Astrocyte (in vitro differentiated cells and primary cell): ENCODE results near the gene CD226.

ENCODE experiments used
- EZH2 ChIP-seq: IDR thresholded peaks from 2 replicates; pipeline ENCODE4 v1.6.1; 2012; ENCODE audit warnings: mild to moderate bottlenecking, low read length, inconsistent platforms; ENCODE audit not compliant: insufficient read depth
- TF ChIP-seq, protein P1 (sequence below): IDR thresholded peaks from 2 replicates; pipeline ENCODE4 v1.5.1; 2011; ENCODE audit warnings: low read depth, mild to moderate bottlenecking, inconsistent platforms, low read length, moderate library complexity; ENCODE audit not compliant: insufficient read depth

GRCh38 chr18:69953191-69953590 is 5.5 kb upstream of the CD226 start:
- TF ChIP-seq, protein P1, sequence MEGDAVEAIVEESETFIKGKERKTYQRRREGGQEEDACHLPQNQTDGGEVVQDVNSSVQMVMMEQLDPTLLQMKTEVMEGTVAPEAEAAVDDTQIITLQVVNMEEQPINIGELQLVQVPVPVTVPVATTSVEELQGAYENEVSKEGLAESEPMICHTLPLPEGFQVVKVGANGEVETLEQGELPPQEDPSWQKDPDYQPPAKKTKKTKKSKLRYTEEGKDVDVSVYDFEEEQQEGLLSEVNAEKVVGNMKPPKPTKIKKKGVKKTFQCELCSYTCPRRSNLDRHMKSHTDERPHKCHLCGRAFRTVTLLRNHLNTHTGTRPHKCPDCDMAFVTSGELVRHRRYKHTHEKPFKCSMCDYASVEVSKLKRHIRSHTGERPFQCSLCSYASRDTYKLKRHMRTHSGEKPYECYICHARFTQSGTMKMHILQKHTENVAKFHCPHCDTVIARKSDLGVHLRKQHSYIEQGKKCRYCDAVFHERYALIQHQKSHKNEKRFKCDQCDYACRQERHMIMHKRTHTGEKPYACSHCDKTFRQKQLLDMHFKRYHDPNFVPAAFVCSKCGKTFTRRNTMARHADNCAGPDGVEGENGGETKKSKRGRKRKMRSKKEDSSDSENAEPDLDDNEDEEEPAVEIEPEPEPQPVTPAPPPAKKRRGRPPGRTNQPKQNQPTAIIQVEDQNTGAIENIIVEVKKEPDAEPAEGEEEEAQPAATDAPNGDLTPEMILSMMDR, result no peak
- TF ChIP-seq EZH2, result no peak
